Peyer's patch (tissue), 4 donors: ENCODE measurements around the gene RPS8.
A peak's percentile ranks its signal among the peaks of the same experiment; 100 is the strongest.

Experiments used
- CTCF ChIP-seq, 6 experiments: fragments of 450-650 bp in 4 of 6; fragments of 200-600 bp in 2 of 6; sonication (generic) in 1 of 6; IDR thresholded peaks; one replicate each; pipeline ENCODE4 v1.5.1; 2017 to 2019; ENCODE audit warnings: antibody characterized with exemption in 6 of 6, mild to moderate bottlenecking in 3 of 6, moderate library complexity in 1 of 6
- POLR2A ChIP-seq, 2 donors: fragments of 450-650 bp; IDR thresholded peaks; one replicate each; pipeline ENCODE4 v1.5.1; 2017; ENCODE audit warnings: antibody characterized with exemption in 2 of 2, mild to moderate bottlenecking in 2 of 2, moderate library complexity in 2 of 2

GRCh38 chr1:44739307-44740178 lies 35.8 kb upstream of the RPS8 start, which contains the start of gene KIF2C:
- TF ChIP-seq CTCF (IDR thresholded peaks at IDR 0.05) (peak in 1 of 6 experiments; percentile 21), POLR2A (IDR thresholded peaks at IDR 0.05) (peak; percentile 48 to 73)
